A549 (cell line): ENCODE measurements around the gene TNRC6B. TPM values are rescaled to one million over a fixed set of nuclear protein-coding genes. Genes with fewer than 3 reads are reported as not detected.

Experiments used
- ATAC-seq, 2 experiments: fragments of 200-7000 bp in 1 of 2; fragments of >200 bp in 1 of 2; cut with Nextera tagmentation in 1 of 2; cut with Tn5 transposase in 1 of 2; 3 replicates each; pipeline versions ENCODE4 v1.8.0 to v1.9.1; 2018 to 2020; ENCODE audit warnings: mild to moderate bottlenecking in 1 of 2, moderate library complexity in 1 of 2
- CTCF ChIA-PET: fragments of 300-600 bp; sonication (Branson Sonifier 250); formaldehyde crosslinking; extraction: SDS; loops from one replicate; lab custom pipeline; 2021; ENCODE audit warnings: antibody characterized with exemption, inconsistent platforms; lab: Yijun Ruan, JAX
- POLR2A ChIA-PET: fragments of 350-600 bp; formaldehyde crosslinking; extraction: SDS; loops from one replicate; lab custom pipeline; 2021; ENCODE audit warnings: antibody characterized with exemption, inconsistent platforms; lab: Yijun Ruan, JAX
- DNase-seq, 2 experiments: peaks; one replicate each; pipeline versions ENCODE4 v3.0.0 to v3.0.0-alpha.2; 2011 to 2016; ENCODE audit warnings: low read depth in 1 of 2, low spot score in 1 of 2
- FAIRE-seq: peaks from 2 replicates; lab custom pipeline; 2011; peaks lifted over from hg19 to GRCh38; lab: Jason Lieb, UNC
- H3K27ac ChIP-seq, 2 experiments: fragments of >200 bp; sonication (Bioruptor Twin); formaldehyde crosslinking; 3 replicates each; pipeline ENCODE4 v1.5.1; 2016 to 2017
- H3K4me1 ChIP-seq: fragments of >200 bp; sonication (Bioruptor Twin); formaldehyde crosslinking; 3 replicates; pipeline ENCODE4 v1.6.1; 2016
- H3K4me2 ChIP-seq: fragments of >200 bp; sonication (Bioruptor Twin); formaldehyde crosslinking; 3 replicates; pipeline ENCODE4 v1.6.1; 2016
- H3K4me3 ChIP-seq: fragments of >200 bp; sonication (Bioruptor Twin); formaldehyde crosslinking; 3 replicates; pipeline ENCODE4 v1.5.1; 2016
- H3K9me3 ChIP-seq: fragments of >200 bp; sonication (Bioruptor Twin); formaldehyde crosslinking; 3 replicates; pipeline ENCODE4 v1.6.1; 2016
- EP300 ChIP-seq, 2 experiments: fragments of >200 bp; sonication (Bioruptor Twin); formaldehyde crosslinking; IDR thresholded peaks; 2 replicates in 1 of 2; 3 replicates in 1 of 2; pipeline ENCODE4 v1.6.1; 2016 to 2017
- ESRRA ChIP-seq: fragments of 150-350 bp; IDR thresholded peaks from 2 replicates; pipeline ENCODE4 v1.6.1; 2014; ENCODE audit warnings: mild to moderate bottlenecking, low read length, borderline replicate concordance
- FOSB ChIP-seq: fragments of 250-450 bp; sonication (Bioruptor Pico); IDR thresholded peaks from 2 replicates; pipeline ENCODE4 v1.5.0; 2020; ENCODE audit warnings: mild to moderate bottlenecking, moderate library complexity
- FOSL2 ChIP-seq, 2 experiments: fragments of 450-650 bp in 1 of 2; fragments of >200 bp in 1 of 2; sonication (Bioruptor Twin) in 1 of 2; formaldehyde crosslinking; IDR thresholded peaks; 2 replicates each; pipeline versions ENCODE4 v1.5.0 to v1.6.1; 2016 to 2020; ENCODE audit warnings: mild to moderate bottlenecking in 1 of 2, moderate library complexity in 1 of 2
- GATA3 ChIP-seq: IDR thresholded peaks from 2 replicates; pipeline ENCODE4 v1.6.1; 2012; ENCODE audit warnings: borderline replicate concordance
- HDAC2 ChIP-seq: fragments of 200-600 bp; sonication (generic); IDR thresholded peaks from 2 replicates; pipeline ENCODE4 v1.6.1; 2016
- HEYL ChIP-seq: fragments of 250-450 bp; sonication (Bioruptor Pico); IDR thresholded peaks from 2 replicates; pipeline ENCODE4 v1.8.0; 2021; ENCODE audit warnings: mild to moderate bottlenecking, moderate library complexity
- HOXB5 ChIP-seq: fragments of 250-450 bp; sonication (Bioruptor Pico); IDR thresholded peaks from 2 replicates; pipeline ENCODE4 v1.5.0; 2020; ENCODE audit warnings: mild to moderate bottlenecking, moderate library complexity
- MYC ChIP-seq: IDR thresholded peaks from 2 replicates; pipeline ENCODE4 v1.6.1; 2012; ENCODE audit warnings: mild to moderate bottlenecking, inconsistent platforms, low read length, improper control_type of control experiment, borderline replicate concordance
- NPAS2 ChIP-seq: fragments of 250-450 bp; sonication (Bioruptor Pico); IDR thresholded peaks from 2 replicates; pipeline ENCODE4 v1.8.0; 2022; ENCODE audit warnings: mild to moderate bottlenecking, moderate library complexity, borderline replicate concordance
- RCOR1 ChIP-seq: fragments of 150-350 bp; IDR thresholded peaks from 2 replicates; pipeline ENCODE4 v1.6.1; 2014; ENCODE audit warnings: antibody characterized with exemption, low read length, low read depth
- SMC3 ChIP-seq: fragments of >200 bp; sonication (Bioruptor Twin); formaldehyde crosslinking; IDR thresholded peaks from 3 replicates; pipeline ENCODE4 v1.6.1; 2018; ENCODE audit warnings: inconsistent platforms
- SREBF2 ChIP-seq: fragments of 450-650 bp; IDR thresholded peaks from 2 replicates; pipeline ENCODE4 v1.6.1; 2014; ENCODE audit warnings: mild to moderate bottlenecking, moderate library complexity
- ZC3H11A ChIP-seq: fragments of 450-650 bp; IDR thresholded peaks from 2 replicates; pipeline ENCODE4 v1.6.1; 2014; ENCODE audit warnings: antibody characterized with exemption, mild to moderate bottlenecking
- ZFP36 ChIP-seq: fragments of 450-650 bp; IDR thresholded peaks from 2 replicates; pipeline ENCODE4 v1.6.1; 2014; ENCODE audit warnings: borderline replicate concordance; ENCODE audit not compliant: partially characterized antibody
- ZNF302 ChIP-seq: fragments of 250-450 bp; sonication (Bioruptor Pico); IDR thresholded peaks from 2 replicates; pipeline ENCODE4 v1.9.0; 2021; ENCODE audit warnings: inconsistent platforms, mild to moderate bottlenecking, moderate library complexity
- WGBS: methylation state at CpG from one replicate; pipeline ENCODE4 v1.1.6; 2017; ENCODE audit errors: missing lambda C conversion rate; 5-methylcytosine and 5-hydroxymethylcytosine counted together
- polyA plus RNA-seq, 4 experiments: library from polyadenylated mRNA; depleted of rRNA in 3 of 4; stranded (reverse); fragments of >200 nt; fragmentation: RNase III in 1 of 4; extraction: RNeasy Plus Mini Kit Qiagen cat#74134 plus additional on column Dnase treatment in 1 of 4; gene quantifications; 2 replicates in 3 of 4; 3 replicates in 1 of 4; pipeline ENCODE4 v1.2.3, GENCODE V29; 2011 to 2017
- TF ChIP-seq, protein P1 (sequence below): IDR thresholded peaks from 2 replicates; pipeline ENCODE4 v1.6.1; 2012
- TF ChIP-seq, protein P2 (sequence below): IDR thresholded peaks from 2 replicates; pipeline ENCODE4 v1.6.1; 2012; ENCODE audit warnings: low read depth, borderline replicate concordance
- TF ChIP-seq, protein P3 (sequence below): fragments of 250-450 bp; sonication (Bioruptor Pico); IDR thresholded peaks from 2 replicates; pipeline ENCODE4 v1.5.0; 2021; ENCODE audit warnings: mild to moderate bottlenecking, moderate library complexity, borderline replicate concordance
- TF ChIP-seq, protein P4 (sequence below): fragments of >200 bp; sonication (Bioruptor Twin); formaldehyde crosslinking; IDR thresholded peaks from 3 replicates; pipeline ENCODE4 v1.6.1; 2016
- TF ChIP-seq, protein P5 (sequence below): fragments of >200 bp; sonication (Bioruptor Twin); formaldehyde crosslinking; IDR thresholded peaks from 3 replicates; pipeline ENCODE4 v1.5.1; 2016
- TF ChIP-seq, protein P6 (sequence below): IDR thresholded peaks from 2 replicates; pipeline ENCODE4 v1.6.1; 2012

The TNRC6B gene
- polyA plus RNA-seq, 2 of the 4 experiments (the other 2 are of a cell fraction) = 4.9 to 5.0 TPM

DNA sequence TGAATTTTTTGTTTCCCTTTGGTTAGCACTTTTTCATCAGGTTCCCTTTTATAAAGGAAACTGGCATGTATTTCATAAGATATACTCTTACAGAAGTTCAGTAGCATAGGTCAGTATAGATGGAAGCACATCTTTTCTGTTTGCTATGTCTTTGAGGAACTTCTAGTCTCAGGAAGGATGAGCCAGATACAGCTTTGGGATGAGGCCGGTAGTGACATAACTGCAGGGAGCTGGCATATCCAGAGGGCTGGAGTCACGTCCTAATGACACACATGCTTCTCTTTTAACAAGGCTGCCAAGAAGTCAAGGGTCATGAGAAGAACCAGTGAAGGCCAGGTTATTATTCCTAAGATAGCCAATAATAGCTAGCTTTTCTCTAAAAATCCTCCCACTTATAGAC is 135.3 kb downstream of the TNRC6B start:
- CTCF ChIA-PET = no interaction called here

DNA sequence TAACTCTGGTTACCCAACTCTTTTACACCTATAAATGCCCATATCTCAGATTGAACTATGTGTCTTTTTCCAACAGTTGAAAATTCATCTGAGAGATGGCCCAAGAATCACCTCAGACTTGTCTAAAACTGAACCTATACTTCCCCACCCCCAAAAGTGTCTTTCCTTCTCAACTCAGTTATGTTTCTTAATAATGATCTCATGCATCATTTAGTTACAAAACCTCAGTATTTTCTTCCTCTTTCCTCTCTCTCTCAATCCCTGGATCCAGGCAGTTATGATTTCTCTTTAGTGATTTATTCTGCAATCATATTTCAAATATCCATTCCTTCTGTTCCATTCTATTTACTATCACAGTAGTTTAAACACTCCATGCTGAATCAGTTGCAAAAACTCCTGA is 136.3 kb downstream of the TNRC6B start:
- Histone ChIP-seq H3K4me1 (no peaks in the 10 kb centered on the region), H3K4me2 (no peak overlapping the region), H3K4me3 (no peak overlapping the region), H3K9me3 (no peaks in the 10 kb centered on the region), H3K27ac (no peak overlapping the region)
- ChIA-PET POLR2A (no interaction called here), CTCF (no interaction called here)
- no peak for TF ChIP-seq GATA3
- TF ChIP-seq, protein P1, sequence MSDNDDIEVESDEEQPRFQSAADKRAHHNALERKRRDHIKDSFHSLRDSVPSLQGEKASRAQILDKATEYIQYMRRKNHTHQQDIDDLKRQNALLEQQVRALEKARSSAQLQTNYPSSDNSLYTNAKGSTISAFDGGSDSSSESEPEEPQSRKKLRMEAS = no peak
- DNase-seq (no peak), ATAC-seq (no peak), FAIRE-seq (no peak)

More for the DNA sequence above, 135.3 kb downstream of the TNRC6B start:
- FAIRE-seq (no peak), ATAC-seq (no peak), DNase-seq (no peak)
- H3K9me3 ChIP-seq = no peaks in the 10 kb centered on the region
- no peak overlapping the region for H3K4me2 ChIP-seq
- H3K27ac ChIP-seq = no peak overlapping the region
- H3K4me1 ChIP-seq = no peaks in the 10 kb centered on the region
- no peak for TF ChIP-seq HOXB5 (CRISPR knock-in tag)
- no peak for TF ChIP-seq MYC
- TF ChIP-seq, protein P2, sequence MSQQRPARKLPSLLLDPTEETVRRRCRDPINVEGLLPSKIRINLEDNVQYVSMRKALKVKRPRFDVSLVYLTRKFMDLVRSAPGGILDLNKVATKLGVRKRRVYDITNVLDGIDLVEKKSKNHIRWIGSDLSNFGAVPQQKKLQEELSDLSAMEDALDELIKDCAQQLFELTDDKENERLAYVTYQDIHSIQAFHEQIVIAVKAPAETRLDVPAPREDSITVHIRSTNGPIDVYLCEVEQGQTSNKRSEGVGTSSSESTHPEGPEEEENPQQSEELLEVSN = no peak
- TF ChIP-seq, protein P3, sequence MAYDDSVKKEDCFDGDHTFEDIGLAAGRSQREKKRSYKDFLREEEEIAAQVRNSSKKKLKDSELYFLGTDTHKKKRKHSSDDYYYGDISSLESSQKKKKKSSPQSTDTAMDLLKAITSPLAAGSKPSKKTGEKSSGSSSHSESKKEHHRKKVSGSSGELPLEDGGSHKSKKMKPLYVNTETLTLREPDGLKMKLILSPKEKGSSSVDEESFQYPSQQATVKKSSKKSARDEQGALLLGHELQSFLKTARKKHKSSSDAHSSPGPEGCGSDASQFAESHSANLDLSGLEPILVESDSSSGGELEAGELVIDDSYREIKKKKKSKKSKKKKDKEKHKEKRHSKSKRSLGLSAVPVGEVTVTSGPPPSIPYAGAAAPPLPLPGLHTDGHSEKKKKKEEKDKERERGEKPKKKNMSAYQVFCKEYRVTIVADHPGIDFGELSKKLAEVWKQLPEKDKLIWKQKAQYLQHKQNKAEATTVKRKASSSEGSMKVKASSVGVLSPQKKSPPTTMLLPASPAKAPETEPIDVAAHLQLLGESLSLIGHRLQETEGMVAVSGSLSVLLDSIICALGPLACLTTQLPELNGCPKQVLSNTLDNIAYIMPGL (CRISPR knock-in tag) = no peak
- no peak for TF ChIP-seq ZNF302 (CRISPR knock-in tag)
- TF ChIP-seq HDAC2 = no peak
- no peak for TF ChIP-seq NPAS2 (CRISPR knock-in tag)
- no peak for TF ChIP-seq SMC3
- TF ChIP-seq RCOR1 = no peak
- TF ChIP-seq, protein P4, sequence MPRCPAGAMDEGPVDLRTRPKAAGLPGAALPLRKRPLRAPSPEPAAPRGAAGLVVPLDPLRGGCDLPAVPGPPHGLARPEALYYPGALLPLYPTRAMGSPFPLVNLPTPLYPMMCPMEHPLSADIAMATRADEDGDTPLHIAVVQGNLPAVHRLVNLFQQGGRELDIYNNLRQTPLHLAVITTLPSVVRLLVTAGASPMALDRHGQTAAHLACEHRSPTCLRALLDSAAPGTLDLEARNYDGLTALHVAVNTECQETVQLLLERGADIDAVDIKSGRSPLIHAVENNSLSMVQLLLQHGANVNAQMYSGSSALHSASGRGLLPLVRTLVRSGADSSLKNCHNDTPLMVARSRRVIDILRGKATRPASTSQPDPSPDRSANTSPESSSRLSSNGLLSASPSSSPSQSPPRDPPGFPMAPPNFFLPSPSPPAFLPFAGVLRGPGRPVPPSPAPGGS = no peak
- TF ChIP-seq FOSL2 (IDR thresholded peaks at IDR 0.05) = no peak
- TF ChIP-seq FOSL2 (CRISPR knock-in tag; IDR thresholded peaks at IDR 0.05) = no peak
- TF ChIP-seq ESRRA = no peak
- TF ChIP-seq, protein P5, sequence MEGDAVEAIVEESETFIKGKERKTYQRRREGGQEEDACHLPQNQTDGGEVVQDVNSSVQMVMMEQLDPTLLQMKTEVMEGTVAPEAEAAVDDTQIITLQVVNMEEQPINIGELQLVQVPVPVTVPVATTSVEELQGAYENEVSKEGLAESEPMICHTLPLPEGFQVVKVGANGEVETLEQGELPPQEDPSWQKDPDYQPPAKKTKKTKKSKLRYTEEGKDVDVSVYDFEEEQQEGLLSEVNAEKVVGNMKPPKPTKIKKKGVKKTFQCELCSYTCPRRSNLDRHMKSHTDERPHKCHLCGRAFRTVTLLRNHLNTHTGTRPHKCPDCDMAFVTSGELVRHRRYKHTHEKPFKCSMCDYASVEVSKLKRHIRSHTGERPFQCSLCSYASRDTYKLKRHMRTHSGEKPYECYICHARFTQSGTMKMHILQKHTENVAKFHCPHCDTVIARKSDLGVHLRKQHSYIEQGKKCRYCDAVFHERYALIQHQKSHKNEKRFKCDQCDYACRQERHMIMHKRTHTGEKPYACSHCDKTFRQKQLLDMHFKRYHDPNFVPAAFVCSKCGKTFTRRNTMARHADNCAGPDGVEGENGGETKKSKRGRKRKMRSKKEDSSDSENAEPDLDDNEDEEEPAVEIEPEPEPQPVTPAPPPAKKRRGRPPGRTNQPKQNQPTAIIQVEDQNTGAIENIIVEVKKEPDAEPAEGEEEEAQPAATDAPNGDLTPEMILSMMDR = no peak
- no peak for TF ChIP-seq ZC3H11A
- no peak for TF ChIP-seq EP300 (IDR thresholded peaks at IDR 0.05)
- no peak for TF ChIP-seq SREBF2
- TF ChIP-seq, protein P6, sequence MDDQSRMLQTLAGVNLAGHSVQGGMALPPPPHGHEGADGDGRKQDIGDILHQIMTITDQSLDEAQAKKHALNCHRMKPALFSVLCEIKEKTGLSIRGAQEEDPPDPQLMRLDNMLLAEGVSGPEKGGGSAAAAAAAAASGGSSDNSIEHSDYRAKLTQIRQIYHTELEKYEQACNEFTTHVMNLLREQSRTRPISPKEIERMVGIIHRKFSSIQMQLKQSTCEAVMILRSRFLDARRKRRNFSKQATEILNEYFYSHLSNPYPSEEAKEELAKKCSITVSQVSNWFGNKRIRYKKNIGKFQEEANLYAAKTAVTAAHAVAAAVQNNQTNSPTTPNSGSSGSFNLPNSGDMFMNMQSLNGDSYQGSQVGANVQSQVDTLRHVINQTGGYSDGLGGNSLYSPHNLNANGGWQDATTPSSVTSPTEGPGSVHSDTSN = no peak
- no peak for TF ChIP-seq HEYL
- TF ChIP-seq FOSB (CRISPR knock-in tag) = no peak
- no peak for TF ChIP-seq ZFP36
- H3K4me3 ChIP-seq = no peak overlapping the region
- POLR2A ChIA-PET = no interaction called here
- 92% methylated on average over 2 of the region's 2 CpGs for WGBS
